Skeletal muscle tissue (tissue), 4 donors: ENCODE results near the gene LEP. TPM values are rescaled to one million over a fixed set of nuclear protein-coding genes. Genes with fewer than 3 reads are reported as not detected.
"Not testable (repeated sequence)": the region's sequence is repeated elsewhere in the genome, so short reads cannot be mapped to it uniquely, and the experiment has no call there.

Experiments
- H3K27ac ChIP-seq: one replicate; pipeline ENCODE4 v1.7.0; 2013; ENCODE audit warnings: mild to moderate bottlenecking, low read depth, low read length, inconsistent platforms
- H3K27me3 ChIP-seq, 3 donors: one replicate each; pipeline ENCODE4 v1.7.0; 2013; ENCODE audit warnings: low read length in 3 of 3; ENCODE audit not compliant: control insufficient read depth in 3 of 3, insufficient read depth in 3 of 3
- H3K36me3 ChIP-seq, 3 donors: one replicate each; pipeline ENCODE4 v1.7.0; 2013; ENCODE audit warnings: low read length in 3 of 3; ENCODE audit not compliant: control insufficient read depth in 3 of 3, insufficient read depth in 3 of 3
- H3K4me1 ChIP-seq, 3 donors: one replicate each; pipeline ENCODE4 v1.7.0; 2013; ENCODE audit warnings: low read length in 3 of 3, mild to moderate bottlenecking in 3 of 3; ENCODE audit not compliant: control insufficient read depth in 3 of 3, insufficient read depth in 3 of 3
- H3K4me3 ChIP-seq, 3 donors: one replicate each; pipeline ENCODE4 v1.7.0; 2013; ENCODE audit warnings: low read length in 3 of 3
- H3K9ac ChIP-seq, 3 donors: one replicate each; pipeline ENCODE4 v1.7.0; 2013; ENCODE audit warnings: low read length in 3 of 3, mild to moderate bottlenecking in 3 of 3, moderate library complexity in 2 of 3, low read depth in 1 of 3
- H3K9me3 ChIP-seq, 3 donors: one replicate each; pipeline ENCODE4 v1.7.0; 2013; ENCODE audit warnings: low read length in 3 of 3; ENCODE audit not compliant: control insufficient read depth in 3 of 3
- total RNA-seq: library from RNA; depleted of rRNA; stranded (reverse); fragments of >200 nt; gene quantifications from one replicate; pipeline ENCODE4 v1.2.3, GENCODE V29; 2014
- donor health status: Osteomylitis.

LEP gene
- total RNA-seq, 1 donor from 2014 or later: under 0.01 TPM

DNA sequence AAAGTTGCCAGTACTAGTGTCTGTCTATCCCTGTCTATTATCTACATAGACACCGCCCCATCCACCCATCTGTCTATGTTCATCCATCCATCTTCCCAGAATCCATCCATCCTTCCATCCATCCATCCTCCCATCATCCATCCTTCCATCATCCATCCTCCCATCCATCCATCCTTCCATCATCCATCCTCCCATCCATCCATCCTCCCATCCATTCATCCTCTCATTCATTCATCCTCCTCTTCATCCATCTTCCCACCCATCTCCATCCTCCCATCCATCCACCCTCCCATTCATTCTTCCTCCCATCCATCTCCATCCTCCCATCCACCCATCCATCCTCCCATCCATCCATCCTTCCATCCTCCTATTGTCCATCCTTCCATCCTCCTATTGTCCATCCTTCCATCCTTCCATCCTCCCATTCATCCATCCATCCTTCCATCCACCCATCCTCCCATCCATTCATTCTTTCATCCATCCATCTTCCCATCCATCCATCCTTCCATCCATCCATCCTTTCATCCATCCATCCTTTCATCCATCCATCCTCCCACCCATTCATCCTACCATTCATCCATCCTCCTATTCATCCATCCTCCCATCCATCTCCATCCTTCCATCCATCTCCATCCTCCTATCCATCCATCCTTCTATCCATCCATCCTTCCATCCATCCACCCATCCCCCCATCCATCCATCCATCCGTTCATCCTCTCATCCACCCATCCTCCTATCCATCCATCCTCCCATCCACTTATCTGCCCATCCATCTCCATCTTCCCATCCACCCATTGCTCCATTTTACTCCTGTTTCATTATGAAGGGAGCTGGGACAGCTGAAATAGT lies 14.7 kb upstream of the LEP start:
- Histone ChIP-seq H3K27ac (no peak overlapping the region), H3K4me3 (no peak overlapping the region), H3K9ac (no peak overlapping the region), H3K4me1 (no peaks in the 10 kb centered on the region), H3K9me3 (no peaks in the 10 kb centered on the region), H3K27me3 (peaks cover 23 to 26% (median 23%) of the 10 kb centered on the region in 3 donors), H3K36me3 (no peaks in the 10 kb centered on the region)

DNA sequence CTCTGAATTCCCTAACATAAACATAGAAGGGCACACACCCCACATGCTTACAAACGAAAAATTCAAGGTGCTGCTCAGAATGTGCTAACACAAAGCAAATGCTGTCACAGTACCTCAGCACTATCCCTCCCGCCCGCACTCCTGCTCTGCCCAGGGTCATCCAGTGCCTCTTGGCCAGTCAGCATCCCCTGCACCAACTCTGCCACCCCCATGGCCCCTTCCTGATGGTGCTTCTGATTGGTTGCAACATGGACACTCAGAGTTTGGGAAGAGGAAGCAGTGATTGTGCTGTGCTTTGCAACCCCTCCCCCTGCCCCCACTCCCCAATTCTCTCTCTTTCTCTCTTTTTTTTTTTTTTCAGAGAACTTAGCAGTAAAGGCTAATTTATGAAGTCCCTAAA lies 13.8 kb upstream of the LEP start:
- Histone ChIP-seq H3K9ac (no peak overlapping the region), H3K4me1 (no peaks in the 10 kb centered on the region), H3K36me3 (no peaks in the 10 kb centered on the region), H3K4me3 (no peak overlapping the region), H3K9me3 (no peaks in the 10 kb centered on the region), H3K27me3 (peaks cover 17 to 18% (median 18%) of the 10 kb centered on the region in 3 donors), H3K27ac (no peak overlapping the region)

DNA sequence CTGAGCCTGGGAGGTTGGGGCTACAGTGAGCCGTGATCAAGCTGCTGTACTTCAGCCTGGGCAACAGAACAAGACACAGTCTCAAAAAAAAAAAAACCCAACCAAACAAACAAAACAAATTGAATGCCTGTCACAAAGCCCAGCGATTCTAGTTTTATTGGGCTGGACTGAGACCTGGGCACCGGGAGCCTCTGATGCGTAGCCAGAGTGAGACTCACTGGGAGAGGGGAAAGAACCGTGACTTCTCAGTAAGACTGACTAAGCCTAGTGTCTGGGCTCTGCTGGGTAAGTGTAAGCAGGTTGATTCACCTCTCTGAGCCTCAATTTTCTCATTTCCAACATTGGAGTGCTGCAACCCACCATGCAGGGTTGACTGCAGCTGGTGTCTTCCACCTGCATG lies 10.1 kb upstream of the LEP start:
- Histone ChIP-seq H3K36me3 (no peaks in the 10 kb centered on the region), H3K9ac (no peak overlapping the region), H3K4me1 (no peaks in the 10 kb centered on the region), H3K27ac (no peak overlapping the region), H3K27me3 (peaks cover 5 to 15% (median 11%) of the 10 kb centered on the region in 3 donors), H3K4me3 (no peak overlapping the region), H3K9me3 (no peaks in the 10 kb centered on the region)

DNA sequence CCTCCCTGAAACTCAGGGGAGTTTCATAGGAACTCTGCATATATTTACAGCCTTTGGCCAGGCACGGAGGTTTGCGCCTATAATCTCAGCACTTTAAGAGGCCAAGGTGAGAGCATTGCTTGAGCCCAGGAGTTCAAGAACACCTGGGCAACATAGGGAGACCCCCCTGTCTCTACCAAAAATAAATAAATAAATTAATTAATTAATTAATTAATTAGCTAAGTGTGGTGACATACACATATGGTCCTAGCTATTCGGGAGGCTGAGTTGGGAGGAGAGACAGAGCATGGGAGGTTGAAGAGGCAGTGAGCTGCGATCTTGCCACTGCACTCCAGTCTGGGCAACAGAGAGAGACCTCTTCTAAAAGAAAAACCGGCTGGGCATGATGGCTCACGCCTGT lies 9.4 kb upstream of the LEP start:
- Histone ChIP-seq H3K27me3 (peaks cover 0 to 15% (median 5%) of the 10 kb centered on the region in 3 donors), H3K36me3 (no peaks in the 10 kb centered on the region), H3K4me1 (no peaks in the 10 kb centered on the region), H3K27ac (no peak overlapping the region), H3K9me3 (no peaks in the 10 kb centered on the region), H3K9ac (no peak overlapping the region), H3K4me3 (no peak overlapping the region)

DNA sequence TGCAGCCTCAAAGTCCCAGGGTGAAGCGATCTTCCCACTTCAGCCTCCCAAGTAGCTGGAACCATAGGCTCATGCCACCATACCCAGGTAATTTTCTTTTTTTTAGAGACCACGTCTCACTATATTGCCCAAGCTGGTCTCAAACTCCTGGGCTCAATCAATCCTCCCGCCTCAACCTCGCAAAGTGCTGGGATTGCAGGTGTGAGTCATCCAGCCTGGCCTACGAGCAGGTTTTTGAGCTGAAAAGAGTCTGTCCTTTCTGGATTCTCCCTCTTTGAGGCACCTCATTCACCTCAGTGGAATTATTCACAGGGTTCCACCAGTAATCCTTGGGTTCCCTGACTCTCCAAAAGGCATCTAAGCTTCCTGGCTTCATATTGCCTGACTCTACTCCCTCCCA lies 7.6 kb upstream of the LEP start:
- Histone ChIP-seq H3K27me3 (peaks cover 0 to 11% (median 0%) of the 10 kb centered on the region in 3 donors), H3K4me3 (no peak overlapping the region), H3K4me1 (no peaks in the 10 kb centered on the region), H3K27ac (no peak overlapping the region), H3K9ac (no peak overlapping the region), H3K36me3 (no peaks in the 10 kb centered on the region), H3K9me3 (no peaks in the 10 kb centered on the region)

DNA sequence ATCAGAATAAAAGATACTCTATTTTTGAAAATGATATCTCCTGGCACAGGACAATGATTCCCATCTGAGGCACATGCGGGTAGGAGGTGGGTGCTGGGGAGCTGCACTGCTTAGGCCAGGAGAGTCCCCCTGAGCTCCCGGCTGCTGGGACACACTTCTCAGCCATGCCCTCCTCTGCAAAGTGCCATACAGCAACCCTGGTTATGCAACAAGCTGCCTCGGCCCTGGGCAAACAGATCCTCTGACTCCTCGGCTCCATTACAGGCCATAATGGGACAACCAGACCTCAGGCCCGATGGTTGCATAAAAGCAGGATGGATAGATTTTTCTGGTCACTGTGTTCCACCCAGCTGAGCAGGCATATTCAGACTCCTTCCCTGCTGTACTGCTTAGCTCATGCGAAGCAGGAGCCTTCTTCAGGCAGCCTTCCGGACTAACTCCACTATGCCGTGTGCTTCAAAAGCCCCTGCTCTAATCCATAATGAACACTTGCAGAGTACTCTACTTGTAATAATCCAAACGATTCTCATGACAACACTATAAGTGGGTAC lies 6.5 kb upstream of the LEP start:
- Histone ChIP-seq H3K9me3 (no peaks in the 10 kb centered on the region), H3K27ac (no peak overlapping the region), H3K36me3 (no peaks in the 10 kb centered on the region), H3K27me3 (peaks cover 0 to 8% (median 0%) of the 10 kb centered on the region in 3 donors), H3K4me1 (no peaks in the 10 kb centered on the region), H3K9ac (no peak overlapping the region), H3K4me3 (no peak overlapping the region)

DNA sequence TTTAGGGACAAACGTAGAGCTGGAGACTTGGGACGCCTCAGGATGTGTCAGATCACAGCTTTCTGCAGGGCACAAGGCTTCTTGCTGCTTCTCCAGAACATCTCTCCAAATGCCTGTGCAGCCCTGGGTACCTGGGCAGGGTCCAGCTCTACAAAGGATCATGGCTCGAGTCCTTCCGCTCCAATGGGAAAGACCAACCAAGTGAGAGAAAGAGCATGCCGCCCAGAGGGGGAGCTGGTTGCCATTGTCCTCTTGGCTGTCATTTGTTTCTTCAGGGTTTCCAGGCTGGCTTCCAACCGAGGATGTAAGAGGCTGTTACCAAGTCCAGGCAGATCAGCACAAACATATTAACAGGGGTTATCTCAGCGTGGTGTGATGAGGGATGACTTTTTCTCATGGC lies 5.6 kb upstream of the LEP start:
- no peak overlapping the region for H3K27ac ChIP-seq
- H3K9ac ChIP-seq: no peak overlapping the region
- no peaks in the 10 kb centered on the region for H3K36me3 ChIP-seq
- H3K4me1 ChIP-seq: no peaks in the 10 kb centered on the region
- peaks cover 3 to 13% (median 4%) of the 10 kb centered on the region in 3 donors for H3K27me3 ChIP-seq
- H3K4me3 ChIP-seq: no peak overlapping the region
- no peaks in the 10 kb centered on the region for H3K9me3 ChIP-seq

DNA sequence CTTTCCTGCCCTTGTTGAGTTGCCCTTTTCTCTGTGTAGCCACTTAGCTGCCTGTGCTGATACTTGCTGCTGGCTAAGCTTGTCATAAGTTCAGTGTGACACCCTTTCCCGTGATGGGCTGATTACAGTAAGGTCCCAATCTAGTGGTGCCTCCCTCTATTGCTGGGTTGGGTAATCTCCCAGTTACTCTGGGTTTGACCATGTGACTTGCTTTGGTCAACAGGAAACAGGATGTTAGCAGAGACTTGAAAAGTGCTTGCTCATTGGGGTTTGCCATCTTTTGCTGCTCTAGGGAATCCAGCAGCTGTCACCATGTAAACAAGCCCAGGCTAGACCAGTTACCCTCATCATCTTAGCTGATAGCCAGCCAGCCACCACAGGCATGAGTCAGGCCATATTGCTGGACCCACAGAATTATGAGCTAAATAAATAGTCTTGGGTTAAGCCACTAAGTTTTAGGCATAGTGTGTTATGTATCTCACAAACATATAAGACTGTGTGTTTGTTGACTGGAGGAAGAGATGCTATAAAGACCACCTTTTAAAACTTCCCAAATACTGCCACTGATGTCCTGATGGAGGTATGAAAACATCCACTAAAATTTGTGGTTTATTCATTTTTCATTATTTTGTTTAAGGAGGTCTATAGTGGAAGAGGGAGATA lies 4.0 kb upstream of the LEP start:
- no peaks in the 10 kb centered on the region for H3K4me1 ChIP-seq
- no peaks in the 10 kb centered on the region for H3K9me3 ChIP-seq
- no peak overlapping the region for H3K27ac ChIP-seq
- H3K9ac ChIP-seq: no peak overlapping the region
- H3K36me3 ChIP-seq: no peaks in the 10 kb centered on the region
- peaks cover 17 to 24% (median 20%) of the 10 kb centered on the region in 3 donors for H3K27me3 ChIP-seq
- no peak overlapping the region for H3K4me3 ChIP-seq

DNA sequence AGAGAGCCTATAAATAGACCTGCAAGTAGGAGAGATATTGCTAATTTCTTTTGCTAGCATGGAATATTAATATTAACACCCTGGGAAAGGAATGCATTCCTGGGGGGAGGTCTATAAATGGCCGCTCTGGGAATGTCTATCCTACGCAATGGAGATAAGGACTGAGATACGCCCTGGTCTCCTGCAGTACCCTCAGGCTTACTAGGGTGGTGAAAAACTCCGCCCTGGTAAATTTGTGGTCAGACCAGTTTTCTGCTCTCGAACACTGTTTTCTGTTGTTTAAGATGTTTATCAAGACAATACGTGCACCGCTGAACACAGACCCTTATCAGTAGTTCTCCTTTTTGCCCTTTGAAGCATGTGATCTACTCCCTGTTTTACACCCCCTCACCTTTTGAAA lies 1.9 kb upstream of the LEP start:
- H3K9ac ChIP-seq, H3K27ac ChIP-seq, H3K9me3 ChIP-seq, H3K4me3 ChIP-seq, H3K4me1 ChIP-seq, H3K36me3 ChIP-seq: not testable (repeated sequence)
- peaks cover 29 to 32% (median 31%) of the 10 kb centered on the region in 3 donors for H3K27me3 ChIP-seq

DNA sequence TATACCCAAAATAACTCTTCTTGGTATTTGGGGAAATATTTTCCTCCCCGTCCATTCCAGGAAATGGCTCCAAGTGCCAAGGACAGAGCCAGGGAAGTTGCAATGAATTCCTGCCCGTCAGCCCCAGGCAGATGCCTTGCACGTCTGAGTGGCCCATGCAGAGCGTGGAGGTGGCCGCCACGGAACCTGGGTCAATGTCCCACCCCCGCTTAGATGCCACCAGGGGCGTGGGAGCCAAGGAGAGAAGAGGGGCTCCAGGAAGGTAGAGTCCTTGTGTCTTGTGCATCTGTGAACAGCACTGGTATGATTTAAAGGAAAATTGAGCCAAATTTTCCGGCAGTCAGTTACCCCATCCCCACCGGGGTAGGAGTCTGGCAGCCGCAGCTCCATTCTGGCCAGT lies 1.6 kb downstream of the LEP start:
- Histone ChIP-seq H3K9ac (no peak overlapping the region), H3K27me3 (peaks cover 29 to 38% (median 34%) of the 10 kb centered on the region in 3 donors), H3K9me3 (no peaks in the 10 kb centered on the region)

More for the DNA sequence above, 1.6 kb downstream of the LEP start:
- Histone ChIP-seq H3K27ac (no peak overlapping the region), H3K36me3 (no peaks in the 10 kb centered on the region), H3K4me1 (no peaks in the 10 kb centered on the region), H3K4me3 (no peak overlapping the region)
